EH (cell line): ENCODE data around the gene ALDH1A2.
"Not testable (repeated sequence)": the region's sequence is repeated elsewhere in the genome, so short reads cannot be mapped to it uniquely, and the experiment has no call there.

Experiments
- DNase-seq: peaks from one replicate; pipeline ENCODE4 v3.0.0-alpha.2; 2015; ENCODE audit warnings: low read depth

ALDH1A2 gene

GRCh38 chr15:58040150-58040549 lies 25.4 kb downstream of the ALDH1A2 start:
- no peak for DNase-seq

GRCh38 chr15:58039079-58040035 lies 26.2 kb downstream of the ALDH1A2 start:
- DNase-seq: no peak

- DNase-seq: peak; percentile 41
These were observed 27.0 kb downstream of the ALDH1A2 start for GRCh38 chr15:58038426-58039078.

GRCh38 chr15:58037723-58038301 lies 27.7 kb downstream of the ALDH1A2 start:
- DNase-seq: no peak

DNA sequence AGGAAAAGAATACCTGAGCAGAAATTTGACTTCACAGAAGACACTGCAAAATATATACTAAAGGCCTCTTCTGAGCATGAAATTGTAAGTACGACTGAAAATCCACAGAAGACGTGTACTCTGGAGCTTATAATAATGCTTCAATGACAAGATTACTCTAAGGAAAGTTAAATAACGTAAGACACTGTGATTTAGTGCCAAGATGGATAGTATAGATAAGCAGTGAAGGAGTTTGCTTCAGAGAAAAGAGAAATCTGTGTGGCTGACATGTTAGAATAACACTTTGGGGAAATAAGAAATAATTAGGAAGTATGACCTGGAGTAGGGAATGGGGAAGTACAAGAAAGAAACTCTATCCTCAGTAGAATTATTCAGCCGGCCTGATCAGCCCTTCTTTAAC lies 28.9 kb downstream of the ALDH1A2 start:
- no peak for DNase-seq

- DNase-seq: not testable (repeated sequence)
These were observed 37.1 kb downstream of the ALDH1A2 start for GRCh38 chr15:58028392-58028791.

GRCh38 chr15:58026552-58026951 lies 39.0 kb downstream of the ALDH1A2 start:
- DNase-seq: no peak

GRCh38 chr15:58026051-58026450 lies 39.5 kb downstream of the ALDH1A2 start:
- DNase-seq: no peak

DNA sequence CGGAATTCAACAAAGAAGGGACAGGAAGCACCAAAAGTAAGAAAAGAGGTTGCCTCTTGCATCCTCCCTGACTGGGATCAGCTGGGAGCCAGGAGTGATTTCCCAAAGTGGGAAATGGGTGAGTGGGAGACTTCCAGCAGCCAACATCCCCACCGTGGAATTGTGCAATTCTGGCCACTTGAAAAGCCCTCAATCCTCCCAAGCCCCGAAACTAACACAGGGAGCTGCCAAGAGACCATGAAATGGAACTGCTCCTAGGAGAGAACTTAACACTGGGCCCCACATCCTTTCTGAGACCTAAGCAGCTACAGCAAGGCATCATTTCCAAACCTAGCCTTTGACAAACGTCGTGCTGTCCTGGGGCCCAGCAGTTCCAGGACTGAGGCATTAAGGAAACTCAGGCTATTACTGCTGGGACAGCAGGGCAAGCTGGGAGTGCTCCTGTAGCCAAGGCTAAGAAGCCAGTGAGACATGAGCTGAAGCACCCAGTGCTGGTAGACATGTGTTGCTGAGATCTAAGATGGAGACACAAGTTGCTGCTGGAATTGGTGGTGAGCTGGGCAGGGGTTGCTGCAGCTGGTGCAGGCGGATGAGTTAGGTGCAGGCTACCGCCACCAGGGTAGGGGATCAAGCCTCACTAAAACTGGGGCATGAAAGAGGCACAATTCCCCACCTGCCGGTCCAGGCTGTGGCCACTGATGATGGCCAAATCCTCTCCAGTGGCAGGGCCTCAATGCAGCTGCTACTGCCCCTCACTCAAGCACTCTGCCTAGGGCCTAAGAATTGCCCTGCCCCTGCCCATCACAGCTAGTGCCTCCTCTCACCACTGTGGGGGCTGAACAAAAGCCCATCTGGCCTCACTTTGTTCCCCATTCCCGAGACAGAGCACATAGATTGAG lies 43.9 kb downstream of the ALDH1A2 start:
- no peak for DNase-seq

GRCh38 chr15:58019503-58020376 lies 45.8 kb downstream of the ALDH1A2 start:
- peak; percentile 65 for DNase-seq

GRCh38 chr15:58017869-58018268 lies 47.6 kb downstream of the ALDH1A2 start:
- no peak for DNase-seq

DNA sequence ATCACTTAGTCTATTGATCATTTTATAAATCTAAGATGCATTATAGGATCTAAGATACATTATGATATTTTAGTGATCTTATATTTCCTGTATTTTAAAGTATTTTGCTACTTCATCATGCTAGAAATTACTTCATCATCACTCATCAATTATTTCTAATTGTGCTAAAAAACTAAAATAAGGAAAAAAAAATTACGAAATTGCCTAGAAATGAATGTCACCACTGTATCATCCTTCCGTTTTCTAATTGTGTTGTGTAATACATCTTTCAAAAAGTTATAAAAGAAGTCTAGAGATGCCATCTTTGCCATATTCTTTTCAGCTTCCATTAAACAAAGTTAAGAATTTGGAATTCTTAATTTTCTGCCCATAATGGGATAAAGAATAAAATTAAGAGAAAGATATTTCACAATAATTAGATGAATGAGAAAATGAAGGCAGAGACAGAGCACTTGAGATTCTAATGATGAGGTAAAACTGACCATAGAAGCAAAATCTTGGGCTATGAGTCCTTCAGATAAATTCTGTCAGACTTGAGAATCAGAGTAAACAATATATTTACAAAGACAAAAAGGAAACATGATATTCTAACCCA lies 48.8 kb downstream of the ALDH1A2 start:
- DNase-seq: no peak

DNA sequence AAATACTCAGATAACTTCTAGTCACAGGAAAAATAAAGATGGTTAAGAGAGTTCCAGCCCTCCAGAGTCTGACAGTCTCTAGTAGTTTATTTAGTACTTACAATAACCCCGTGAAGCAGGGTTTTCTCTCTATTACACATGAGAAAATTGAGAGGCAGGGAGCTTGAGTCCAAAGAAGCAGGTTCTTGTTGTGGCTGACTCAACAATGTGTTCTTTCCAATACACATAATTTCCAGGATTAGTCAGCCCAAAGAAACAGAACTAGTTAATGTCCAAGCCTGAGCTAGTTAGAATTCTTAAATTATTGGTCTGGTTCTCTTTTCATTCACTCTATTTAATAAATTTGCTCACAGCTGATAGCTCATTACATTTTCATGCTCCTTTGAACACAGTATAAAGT lies 49.9 kb downstream of the ALDH1A2 start:
- DNase-seq: peak; percentile 34

DNA sequence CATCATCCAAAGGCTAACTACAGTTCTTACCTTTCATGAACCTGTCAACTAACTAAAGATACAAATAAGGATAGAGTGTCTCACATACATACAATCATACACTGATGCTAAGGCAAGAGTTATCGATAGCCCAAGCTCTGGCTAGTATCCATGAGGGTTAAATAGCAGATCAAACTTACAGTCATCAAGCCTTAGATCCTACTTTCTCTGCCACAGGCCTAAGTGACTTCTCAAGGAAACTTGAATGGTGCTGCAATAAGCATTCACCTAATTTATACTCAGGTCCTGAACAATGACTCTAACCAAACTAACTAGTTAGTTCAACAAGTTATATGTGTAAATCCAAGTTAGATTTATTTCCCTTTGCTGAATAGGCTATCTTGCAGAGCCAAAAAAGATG lies 51.0 kb downstream of the ALDH1A2 start:
- no peak for DNase-seq

- DNase-seq: no peak
These were observed 51.5 kb downstream of the ALDH1A2 start for GRCh38 chr15:58014040-58014439.

- no peak for DNase-seq
These were observed 54.5 kb downstream of the ALDH1A2 start for GRCh38 chr15:58010983-58011382.

- DNase-seq: no peak
These were observed 61.7 kb downstream of the ALDH1A2 start for GRCh38 chr15:58003810-58004209.

DNA sequence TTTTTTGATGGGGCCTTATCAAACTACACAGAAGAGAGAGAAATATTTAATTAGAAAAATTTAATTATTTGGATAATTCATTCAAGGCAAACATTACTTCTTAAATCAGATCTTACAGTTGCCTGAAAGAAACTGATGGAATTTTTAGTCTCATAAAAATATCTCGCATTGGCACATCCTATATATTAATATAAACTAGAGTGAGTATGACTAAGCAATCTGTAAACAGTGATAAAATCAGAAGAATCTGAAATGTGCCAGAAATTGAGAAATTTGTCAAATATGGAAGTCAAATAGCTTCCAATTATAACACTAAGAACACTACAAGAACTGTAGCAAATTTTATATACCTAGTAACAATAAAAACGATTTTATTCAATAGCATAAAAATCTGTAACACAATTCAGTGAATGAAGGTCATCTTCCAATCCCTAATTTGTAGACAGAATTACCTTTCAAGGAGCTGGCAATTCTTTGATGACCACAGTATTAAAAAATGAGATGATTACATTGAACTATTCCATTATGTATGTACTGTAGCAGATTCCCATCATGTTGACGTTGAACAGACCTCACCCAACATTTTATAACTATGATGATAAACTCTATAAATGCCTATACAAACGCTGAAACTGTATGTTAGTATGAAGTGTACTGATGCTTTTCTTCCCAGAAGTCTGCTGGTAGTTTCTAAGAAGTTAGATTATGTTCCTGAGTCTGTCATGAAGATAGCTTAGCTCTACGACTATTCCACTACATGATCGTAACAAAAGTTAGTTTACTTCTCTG lies 63.0 kb downstream of the ALDH1A2 start:
- peak; percentile 13 for DNase-seq

DNA sequence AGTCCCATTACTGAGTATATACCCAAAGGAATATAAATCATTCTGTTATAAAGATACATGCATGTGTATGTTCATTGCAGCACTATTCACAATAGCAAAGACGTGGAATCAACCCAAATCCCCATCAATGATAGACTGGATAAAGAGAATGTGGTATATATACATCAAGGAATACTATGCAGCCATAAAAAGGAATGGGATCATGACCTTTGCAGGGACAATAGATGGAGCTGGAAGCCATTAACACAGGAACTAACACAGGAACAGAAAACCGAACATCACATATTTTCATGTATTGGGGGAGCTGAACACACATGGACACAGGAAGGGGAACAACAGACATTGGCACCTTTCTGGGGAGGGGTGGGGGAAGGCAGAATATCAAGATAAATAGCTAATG lies 65.8 kb downstream of the ALDH1A2 start:
- DNase-seq: not testable (repeated sequence)

- no peak for DNase-seq
These were observed 69.0 kb downstream of the ALDH1A2 start for GRCh38 chr15:57996561-57996960.
